ENCODE data around the gene ARFGEF2.

DNA sequence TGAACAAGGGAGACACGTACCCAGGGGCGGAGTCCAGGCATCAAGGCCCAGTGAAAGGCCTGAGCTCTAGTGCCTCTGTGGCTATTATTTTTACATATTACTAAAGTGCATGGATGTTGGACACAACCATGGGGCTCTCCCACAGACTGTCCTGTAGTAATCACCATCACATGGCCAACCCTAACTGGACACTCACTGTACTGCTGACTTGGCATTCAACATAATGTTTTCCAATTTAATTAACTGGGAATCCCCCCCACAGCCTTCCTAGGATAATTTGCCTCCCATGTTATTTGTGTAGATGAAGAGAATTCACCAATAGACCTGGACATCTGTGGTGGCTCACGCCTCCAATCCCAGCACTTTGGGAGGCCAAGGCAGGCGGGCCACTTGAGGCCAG lies 34.5 kb downstream of the ARFGEF2 start:
- TF ChIP-seq, protein P1, sequence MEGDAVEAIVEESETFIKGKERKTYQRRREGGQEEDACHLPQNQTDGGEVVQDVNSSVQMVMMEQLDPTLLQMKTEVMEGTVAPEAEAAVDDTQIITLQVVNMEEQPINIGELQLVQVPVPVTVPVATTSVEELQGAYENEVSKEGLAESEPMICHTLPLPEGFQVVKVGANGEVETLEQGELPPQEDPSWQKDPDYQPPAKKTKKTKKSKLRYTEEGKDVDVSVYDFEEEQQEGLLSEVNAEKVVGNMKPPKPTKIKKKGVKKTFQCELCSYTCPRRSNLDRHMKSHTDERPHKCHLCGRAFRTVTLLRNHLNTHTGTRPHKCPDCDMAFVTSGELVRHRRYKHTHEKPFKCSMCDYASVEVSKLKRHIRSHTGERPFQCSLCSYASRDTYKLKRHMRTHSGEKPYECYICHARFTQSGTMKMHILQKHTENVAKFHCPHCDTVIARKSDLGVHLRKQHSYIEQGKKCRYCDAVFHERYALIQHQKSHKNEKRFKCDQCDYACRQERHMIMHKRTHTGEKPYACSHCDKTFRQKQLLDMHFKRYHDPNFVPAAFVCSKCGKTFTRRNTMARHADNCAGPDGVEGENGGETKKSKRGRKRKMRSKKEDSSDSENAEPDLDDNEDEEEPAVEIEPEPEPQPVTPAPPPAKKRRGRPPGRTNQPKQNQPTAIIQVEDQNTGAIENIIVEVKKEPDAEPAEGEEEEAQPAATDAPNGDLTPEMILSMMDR (IDR thresholded peaks at IDR 0.05), result no peak
- TF ChIP-seq POLR2A (IDR thresholded peaks at IDR 0.05) (no peak), POLR2AphosphoS5 (IDR thresholded peaks at IDR 0.05; ENCODE audit: insufficient read depth in 1 of 2, low read depth in 1 of 2) (no peak)
